ENCODE results near the gene C9orf78.
"Not testable (repeated sequence)": the region's sequence is repeated elsewhere in the genome, so short reads cannot be mapped to it uniquely, and the experiment has no call there.

Gene C9orf78

GRCh38 chr9:129798973-129799372, 36.1 kb downstream of the C9orf78 start:
- no peak overlapping the region for H3K4me3 ChIP-seq (ENCODE audit: low read length)
- DNase-seq (ENCODE audit: low read depth), result no peak
- TF ChIP-seq, protein P1, sequence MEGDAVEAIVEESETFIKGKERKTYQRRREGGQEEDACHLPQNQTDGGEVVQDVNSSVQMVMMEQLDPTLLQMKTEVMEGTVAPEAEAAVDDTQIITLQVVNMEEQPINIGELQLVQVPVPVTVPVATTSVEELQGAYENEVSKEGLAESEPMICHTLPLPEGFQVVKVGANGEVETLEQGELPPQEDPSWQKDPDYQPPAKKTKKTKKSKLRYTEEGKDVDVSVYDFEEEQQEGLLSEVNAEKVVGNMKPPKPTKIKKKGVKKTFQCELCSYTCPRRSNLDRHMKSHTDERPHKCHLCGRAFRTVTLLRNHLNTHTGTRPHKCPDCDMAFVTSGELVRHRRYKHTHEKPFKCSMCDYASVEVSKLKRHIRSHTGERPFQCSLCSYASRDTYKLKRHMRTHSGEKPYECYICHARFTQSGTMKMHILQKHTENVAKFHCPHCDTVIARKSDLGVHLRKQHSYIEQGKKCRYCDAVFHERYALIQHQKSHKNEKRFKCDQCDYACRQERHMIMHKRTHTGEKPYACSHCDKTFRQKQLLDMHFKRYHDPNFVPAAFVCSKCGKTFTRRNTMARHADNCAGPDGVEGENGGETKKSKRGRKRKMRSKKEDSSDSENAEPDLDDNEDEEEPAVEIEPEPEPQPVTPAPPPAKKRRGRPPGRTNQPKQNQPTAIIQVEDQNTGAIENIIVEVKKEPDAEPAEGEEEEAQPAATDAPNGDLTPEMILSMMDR (conservative IDR thresholded peaks at IDR 0.05; ENCODE audit: low read depth, low read length), result no peak

- H3K4me3 ChIP-seq (ENCODE audit: low read length); DNase-seq (ENCODE audit: low read depth): not testable (repeated sequence)
Observed at GRCh38 chr9:129796029-129796428, 39.0 kb downstream of the C9orf78 start.

- no peak for DNase-seq (ENCODE audit: low read depth)
- no peak overlapping the region for H3K4me3 ChIP-seq (ENCODE audit: low read length)
- TF ChIP-seq, protein P1 (conservative IDR thresholded peaks at IDR 0.05; ENCODE audit: low read depth, low read length), result no peak
Observed at GRCh38 chr9:129794549-129794948, 40.5 kb downstream of the C9orf78 start.

GRCh38 chr9:129786481-129786880, 48.6 kb downstream of the C9orf78 start:
- TF ChIP-seq, protein P1 (conservative IDR thresholded peaks at IDR 0.05; ENCODE audit: low read depth, low read length), result no peak
- H3K4me3 ChIP-seq (ENCODE audit: low read length), result no peak overlapping the region

DNA sequence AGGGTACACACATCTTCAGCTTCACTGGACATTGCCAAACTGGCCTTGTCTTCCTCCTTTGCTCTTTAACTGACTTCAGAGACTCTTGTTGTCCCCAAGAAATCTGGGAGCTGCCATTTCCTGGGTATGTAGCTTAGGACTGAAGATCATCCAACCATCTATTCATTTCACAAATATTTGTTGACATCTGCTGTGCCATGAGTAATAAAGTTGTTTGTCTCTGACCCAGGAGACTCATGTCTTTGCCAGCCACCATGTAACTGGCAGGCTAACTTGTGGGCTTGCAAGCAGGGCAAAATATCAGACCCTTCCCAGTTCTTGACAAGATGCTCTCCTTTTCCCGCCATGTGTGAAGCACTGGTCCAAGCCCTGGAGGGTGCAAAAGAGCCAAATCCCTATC, 49.2 kb downstream of the C9orf78 start:
- no peak for DNase-seq (ENCODE audit: low read depth)
- H3K4me3 ChIP-seq (ENCODE audit: low read length), result no peak overlapping the region
- TF ChIP-seq, protein P1 (conservative IDR thresholded peaks at IDR 0.05; ENCODE audit: low read depth, low read length), result no peak

More at GRCh38 chr9:129786481-129786880, 48.6 kb downstream of the C9orf78 start:
- no peak for DNase-seq (ENCODE audit: low read depth)

- DNase-seq (ENCODE audit: low read depth); H3K4me3 ChIP-seq (ENCODE audit: low read length): not testable (repeated sequence)
Observed at GRCh38 chr9:129784970-129785369, 50.1 kb downstream of the C9orf78 start.

GRCh38 chr9:129783516-129784361, 51.3 kb downstream of the C9orf78 start:
- no peak for DNase-seq (ENCODE audit: low read depth)
- no peak overlapping the region for H3K4me3 ChIP-seq (ENCODE audit: low read length)
- TF ChIP-seq, protein P1 (conservative IDR thresholded peaks at IDR 0.05; ENCODE audit: low read depth, low read length), result peak; percentile 89

GRCh38 chr9:129781981-129782380, 53.1 kb downstream of the C9orf78 start:
- TF ChIP-seq, protein P1 (conservative IDR thresholded peaks at IDR 0.05; ENCODE audit: low read depth, low read length), result no peak
- DNase-seq (ENCODE audit: low read depth), result no peak
- H3K4me3 ChIP-seq (ENCODE audit: low read length), result no peak overlapping the region
